ENCODE measurements around the gene VGLL2. TPM values are rescaled to one million over a fixed set of nuclear protein-coding genes. Genes with fewer than 3 reads are reported as not detected.

VGLL2 gene, protein sequence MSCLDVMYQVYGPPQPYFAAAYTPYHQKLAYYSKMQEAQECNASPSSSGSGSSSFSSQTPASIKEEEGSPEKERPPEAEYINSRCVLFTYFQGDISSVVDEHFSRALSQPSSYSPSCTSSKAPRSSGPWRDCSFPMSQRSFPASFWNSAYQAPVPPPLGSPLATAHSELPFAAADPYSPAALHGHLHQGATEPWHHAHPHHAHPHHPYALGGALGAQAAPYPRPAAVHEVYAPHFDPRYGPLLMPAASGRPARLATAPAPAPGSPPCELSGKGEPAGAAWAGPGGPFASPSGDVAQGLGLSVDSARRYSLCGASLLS
- polyA plus RNA-seq: under 1 TPM; 0.04 TPM

DNA sequence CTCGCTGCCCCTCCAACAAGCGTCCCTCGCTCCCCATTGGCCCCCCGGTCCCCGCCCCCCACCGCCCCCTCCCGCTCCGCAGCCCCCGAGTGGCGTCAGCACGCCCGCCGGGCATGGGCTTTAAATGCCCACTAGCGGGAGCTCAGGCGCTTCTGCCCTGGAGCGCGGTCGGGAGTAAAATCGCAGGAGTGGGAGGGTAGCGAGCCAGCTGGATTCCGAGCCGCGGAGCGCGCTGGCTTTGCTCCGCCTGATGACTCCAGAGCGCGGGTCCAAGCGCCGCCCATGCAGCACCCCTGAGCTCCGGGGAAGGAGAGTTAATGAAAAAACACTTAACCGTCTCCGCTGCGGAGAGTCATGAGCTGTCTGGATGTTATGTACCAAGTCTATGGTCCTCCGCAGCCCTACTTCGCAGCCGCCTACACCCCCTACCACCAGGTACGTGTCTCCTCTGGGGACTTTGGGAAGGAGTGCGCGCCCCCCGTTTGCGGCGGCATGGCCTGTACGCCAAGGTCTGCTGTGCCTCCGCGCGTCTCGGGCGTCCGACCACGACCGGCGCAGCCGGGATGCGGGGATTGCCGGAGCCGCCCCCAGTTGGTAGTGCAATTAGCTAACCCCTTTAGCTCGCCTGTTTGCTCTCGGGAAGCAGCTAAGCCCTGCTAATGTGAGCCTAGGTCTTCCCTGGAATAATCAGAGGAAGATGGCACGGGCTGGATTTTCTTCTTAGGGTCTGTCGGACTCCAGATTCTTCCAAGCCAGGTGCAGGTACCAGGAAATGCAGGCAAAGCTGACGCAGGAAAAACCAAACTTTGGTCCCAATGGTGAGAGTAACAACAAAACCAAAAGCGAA lies at the start of gene VGLL2:
VGLL2 (plus strand) TSS at position 149 of the 847 bp plus-strand sequence; CDS start at position 355, 206 bp downstream.
- peaks cover 17 to 54% of the 10 kb centered on the region in 2 donors for H3K27me3 ChIP-seq (ENCODE audit: control insufficient read depth in 1 of 2, insufficient read depth in 2 of 2, low read length in 2 of 2)
- H3K36me3 ChIP-seq (ENCODE audit: control insufficient read depth in 2 of 2, insufficient read depth in 2 of 2, low read length in 1 of 2): no peaks in the 10 kb centered on the region
- WGBS, 2 donors: 2% methylated on average over 62 to 63 of the region's 63 CpGs
- peaks cover 4 to 6% of the 10 kb centered on the region in 2 donors for H3K9me3 ChIP-seq (ENCODE audit: control insufficient read depth in 2 of 2, insufficient read depth in 1 of 2, low read depth in 1 of 2, low read length in 1 of 2)
- peaks cover 9% of the 10 kb centered on the region in 2 donors for H3K4me1 ChIP-seq (ENCODE audit: control insufficient read depth in 2 of 2, insufficient read depth in 2 of 2, low read length in 1 of 2)
- peak within 1 kb of the TSS; percentile 21 to 36 for H3K4me3 ChIP-seq (ENCODE audit: low read depth in 1 of 2, low read length in 2 of 2)
- no peak within 1 kb of the TSS for H3K27ac ChIP-seq (ENCODE audit: low read depth in 2 of 2, low read length in 1 of 2)

DNA sequence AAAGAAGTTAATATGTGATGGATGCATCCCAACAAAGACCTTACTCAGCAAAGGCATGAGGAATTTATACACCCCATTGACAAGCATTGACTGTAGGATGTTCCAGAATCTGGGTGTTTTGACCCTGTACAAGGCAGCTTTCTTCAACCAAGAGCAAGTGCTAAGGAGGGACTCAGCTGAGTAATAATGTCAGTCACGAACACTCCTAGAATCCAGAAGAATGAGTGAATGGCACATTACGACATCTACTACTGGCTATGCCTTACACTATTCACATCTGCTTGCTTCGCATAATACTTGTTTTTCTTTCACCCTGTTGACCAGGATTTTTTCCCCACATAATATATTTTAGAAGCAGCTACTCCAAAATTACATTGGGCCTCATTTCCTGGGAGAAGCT lies 42.5 kb upstream of the VGLL2 start:
- no peak overlapping the region for H3K27ac ChIP-seq (ENCODE audit: low read depth in 2 of 2, low read length in 1 of 2)
- no peaks in the 10 kb centered on the region for H3K9me3 ChIP-seq (ENCODE audit: control insufficient read depth in 2 of 2, insufficient read depth in 1 of 2, low read depth in 1 of 2, low read length in 1 of 2)
- 84 to 88% methylated on average over 3 of the region's 3 CpGs for WGBS, 2 donors
- H3K36me3 ChIP-seq (ENCODE audit: control insufficient read depth in 2 of 2, insufficient read depth in 2 of 2, low read length in 1 of 2): no peaks in the 10 kb centered on the region
- no peak overlapping the region for H3K4me3 ChIP-seq (ENCODE audit: low read depth in 1 of 2, low read length in 2 of 2)
- H3K27me3 ChIP-seq (ENCODE audit: control insufficient read depth in 1 of 2, insufficient read depth in 2 of 2, low read length in 2 of 2): no peaks in the 10 kb centered on the region
- no peaks in the 10 kb centered on the region for H3K4me1 ChIP-seq (ENCODE audit: control insufficient read depth in 2 of 2, insufficient read depth in 2 of 2, low read length in 1 of 2)

DNA sequence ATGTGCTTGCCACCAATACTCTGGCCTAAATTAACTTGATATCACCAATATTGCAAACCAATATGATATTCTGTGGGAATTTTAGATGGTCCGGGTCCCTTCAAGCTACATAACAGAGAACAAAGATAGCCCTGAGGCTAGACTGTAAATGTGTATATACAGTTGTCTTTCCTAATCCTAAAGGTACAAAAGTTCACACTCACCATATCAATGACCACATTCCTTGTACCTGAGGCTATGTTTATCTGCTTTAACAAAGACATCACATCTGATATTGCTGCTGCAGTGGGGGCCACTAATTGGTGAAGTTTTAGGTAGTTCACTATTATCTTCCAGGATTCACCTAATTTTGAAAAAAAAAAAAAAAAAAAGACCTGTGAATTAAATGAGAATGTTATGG lies 38.6 kb upstream of the VGLL2 start:
- no peak overlapping the region for H3K27ac ChIP-seq (ENCODE audit: low read depth in 2 of 2, low read length in 1 of 2)
- no peak overlapping the region for H3K4me3 ChIP-seq (ENCODE audit: low read depth in 1 of 2, low read length in 2 of 2)
- no peaks in the 10 kb centered on the region for H3K9me3 ChIP-seq (ENCODE audit: control insufficient read depth in 2 of 2, insufficient read depth in 1 of 2, low read depth in 1 of 2, low read length in 1 of 2)
- no peaks in the 10 kb centered on the region for H3K36me3 ChIP-seq (ENCODE audit: control insufficient read depth in 2 of 2, insufficient read depth in 2 of 2, low read length in 1 of 2)
- H3K4me1 ChIP-seq (ENCODE audit: control insufficient read depth in 2 of 2, insufficient read depth in 2 of 2, low read length in 1 of 2): no peaks in the 10 kb centered on the region
- WGBS, 2 donors: 89 to 93% methylated on average over 1 of the region's 1 CpG
- no peaks in the 10 kb centered on the region for H3K27me3 ChIP-seq (ENCODE audit: control insufficient read depth in 1 of 2, insufficient read depth in 2 of 2, low read length in 2 of 2)

DNA sequence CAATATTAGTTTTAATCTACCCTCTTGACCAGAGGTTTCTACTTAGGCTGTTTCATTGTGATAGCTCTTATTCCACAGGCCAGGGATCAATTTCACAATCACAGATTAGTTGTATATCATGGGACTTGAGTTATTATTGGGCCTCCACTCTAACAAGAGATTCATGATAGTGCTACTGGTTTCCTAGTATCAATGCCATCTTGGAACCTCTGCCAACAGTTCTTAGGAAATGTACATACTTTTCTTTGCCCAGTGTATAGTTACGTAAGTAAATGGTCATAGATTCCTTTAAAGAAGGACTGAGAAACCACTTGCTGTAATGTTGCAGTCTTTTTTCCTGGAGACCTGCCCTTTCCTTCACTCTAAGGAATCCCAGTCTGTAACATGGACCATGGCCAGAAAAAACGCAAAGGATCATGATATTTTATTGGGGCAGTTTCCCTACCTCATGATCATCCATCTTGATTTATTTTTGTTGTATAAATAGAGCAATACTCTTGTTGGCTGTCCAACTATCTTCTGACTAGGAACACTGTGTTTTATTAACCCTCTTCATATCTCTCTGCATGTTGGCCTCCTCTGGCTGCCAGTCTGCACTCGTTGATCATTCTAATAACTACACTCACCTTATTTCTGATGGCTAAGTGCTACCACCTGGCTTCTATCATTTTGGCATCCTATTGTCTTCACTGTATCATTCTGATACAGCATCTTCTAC lies 38.0 kb upstream of the VGLL2 start:
- no peak overlapping the region for H3K27ac ChIP-seq (ENCODE audit: low read depth in 2 of 2, low read length in 1 of 2)
- H3K36me3 ChIP-seq (ENCODE audit: control insufficient read depth in 2 of 2, insufficient read depth in 2 of 2, low read length in 1 of 2): no peaks in the 10 kb centered on the region
- H3K27me3 ChIP-seq (ENCODE audit: control insufficient read depth in 1 of 2, insufficient read depth in 2 of 2, low read length in 2 of 2): no peaks in the 10 kb centered on the region
- no peaks in the 10 kb centered on the region for H3K4me1 ChIP-seq (ENCODE audit: control insufficient read depth in 2 of 2, insufficient read depth in 2 of 2, low read length in 1 of 2)
- no peak overlapping the region for H3K4me3 ChIP-seq (ENCODE audit: low read depth in 1 of 2, low read length in 2 of 2)
- 74 to 76% methylated on average over 3 of the region's 3 CpGs for WGBS, 2 donors
- H3K9me3 ChIP-seq (ENCODE audit: control insufficient read depth in 2 of 2, insufficient read depth in 1 of 2, low read depth in 1 of 2, low read length in 1 of 2): no peaks in the 10 kb centered on the region

DNA sequence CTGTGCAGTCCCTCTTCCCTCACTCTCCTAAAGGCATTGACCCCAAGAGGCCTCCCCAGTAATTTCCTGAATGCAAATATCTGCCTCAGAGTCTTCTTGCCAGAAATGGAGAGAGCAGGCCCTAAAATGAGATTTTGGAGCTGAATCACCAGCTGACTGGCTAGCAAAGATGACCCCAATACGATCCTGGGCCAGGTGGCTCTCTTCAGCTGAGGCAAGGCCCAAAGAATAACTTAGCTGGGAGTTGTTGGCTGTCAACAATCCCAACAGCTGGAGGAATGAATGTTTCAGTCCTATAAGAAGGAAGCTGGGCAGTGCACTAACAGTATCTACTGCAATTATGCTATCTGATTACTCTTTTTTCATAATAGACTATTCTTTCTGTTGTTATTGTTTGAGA lies 37.2 kb upstream of the VGLL2 start:
- Histone ChIP-seq H3K27ac (ENCODE audit: low read depth in 2 of 2, low read length in 1 of 2) (no peak overlapping the region), H3K27me3 (ENCODE audit: control insufficient read depth in 1 of 2, insufficient read depth in 2 of 2, low read length in 2 of 2) (no peaks in the 10 kb centered on the region), H3K36me3 (ENCODE audit: control insufficient read depth in 2 of 2, insufficient read depth in 2 of 2, low read length in 1 of 2) (no peaks in the 10 kb centered on the region), H3K4me3 (ENCODE audit: low read depth in 1 of 2, low read length in 2 of 2) (no peak overlapping the region), H3K9me3 (ENCODE audit: control insufficient read depth in 2 of 2, insufficient read depth in 1 of 2, low read depth in 1 of 2, low read length in 1 of 2) (no peaks in the 10 kb centered on the region), H3K4me1 (ENCODE audit: control insufficient read depth in 2 of 2, insufficient read depth in 2 of 2, low read length in 1 of 2) (no peaks in the 10 kb centered on the region)
- WGBS, 2 donors: 59 to 84% methylated on average over 1 of the region's 1 CpG

DNA sequence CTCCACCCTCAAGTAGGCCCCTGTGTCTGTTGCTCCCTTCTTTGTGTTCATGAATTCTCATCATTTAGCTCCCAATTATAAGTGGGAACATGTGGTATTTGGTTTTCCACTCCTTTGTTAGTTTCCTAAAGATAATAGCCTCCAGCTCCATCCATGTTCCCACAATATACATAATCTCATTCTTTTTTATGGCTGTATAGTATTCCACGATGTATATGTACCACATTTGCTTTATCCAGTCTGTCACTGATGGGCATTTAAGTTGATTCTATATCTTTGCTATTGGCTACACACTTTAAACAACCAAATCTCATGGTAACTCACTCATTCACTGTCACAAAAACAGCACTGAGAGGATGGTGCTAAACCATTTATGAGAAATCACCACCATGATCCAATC lies 35.5 kb upstream of the VGLL2 start:
- Histone ChIP-seq H3K27ac (ENCODE audit: low read depth in 2 of 2, low read length in 1 of 2) (no peak overlapping the region), H3K9me3 (ENCODE audit: control insufficient read depth in 2 of 2, insufficient read depth in 1 of 2, low read depth in 1 of 2, low read length in 1 of 2) (no peaks in the 10 kb centered on the region), H3K4me3 (ENCODE audit: low read depth in 1 of 2, low read length in 2 of 2) (no peak overlapping the region), H3K36me3 (ENCODE audit: control insufficient read depth in 2 of 2, insufficient read depth in 2 of 2, low read length in 1 of 2) (no peaks in the 10 kb centered on the region), H3K27me3 (ENCODE audit: control insufficient read depth in 1 of 2, insufficient read depth in 2 of 2, low read length in 2 of 2) (no peaks in the 10 kb centered on the region), H3K4me1 (ENCODE audit: control insufficient read depth in 2 of 2, insufficient read depth in 2 of 2, low read length in 1 of 2) (no peaks in the 10 kb centered on the region)
- 69 to 85% methylated on average over 1 of the region's 1 CpG for WGBS, 2 donors

DNA sequence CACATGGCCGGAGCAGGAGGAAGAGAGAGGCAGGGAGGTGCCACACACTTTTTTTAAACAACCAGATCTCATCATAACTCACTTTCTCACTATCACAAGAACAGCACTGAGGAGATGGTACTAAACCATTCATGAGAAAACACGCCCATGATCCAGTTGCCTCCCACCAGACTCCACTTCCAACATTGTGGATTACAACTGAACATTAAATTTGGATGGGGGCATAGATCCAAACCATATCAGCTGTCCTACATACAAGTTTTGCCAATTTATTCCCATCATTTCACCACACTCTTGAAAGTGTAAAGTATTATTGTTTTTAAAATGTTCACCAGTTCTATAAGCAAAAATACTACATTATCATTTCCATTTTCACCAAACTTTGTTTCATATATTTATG lies 33.9 kb upstream of the VGLL2 start:
- Histone ChIP-seq H3K9me3 (ENCODE audit: control insufficient read depth in 2 of 2, insufficient read depth in 1 of 2, low read depth in 1 of 2, low read length in 1 of 2) (no peaks in the 10 kb centered on the region), H3K4me1 (ENCODE audit: control insufficient read depth in 2 of 2, insufficient read depth in 2 of 2, low read length in 1 of 2) (no peaks in the 10 kb centered on the region), H3K27me3 (ENCODE audit: control insufficient read depth in 1 of 2, insufficient read depth in 2 of 2, low read length in 2 of 2) (no peaks in the 10 kb centered on the region), H3K4me3 (ENCODE audit: low read depth in 1 of 2, low read length in 2 of 2) (no peak overlapping the region), H3K36me3 (ENCODE audit: control insufficient read depth in 2 of 2, insufficient read depth in 2 of 2, low read length in 1 of 2) (no peaks in the 10 kb centered on the region), H3K27ac (ENCODE audit: low read depth in 2 of 2, low read length in 1 of 2) (no peak overlapping the region)
- 68 to 80% methylated on average over 2 of the region's 2 CpGs for WGBS, 2 donors

- WGBS, 2 donors: 66 to 70% methylated on average over 4 of the region's 4 CpGs
Observed at GRCh38 chr6:117232196-117232595, 33.2 kb upstream of the VGLL2 start.

DNA sequence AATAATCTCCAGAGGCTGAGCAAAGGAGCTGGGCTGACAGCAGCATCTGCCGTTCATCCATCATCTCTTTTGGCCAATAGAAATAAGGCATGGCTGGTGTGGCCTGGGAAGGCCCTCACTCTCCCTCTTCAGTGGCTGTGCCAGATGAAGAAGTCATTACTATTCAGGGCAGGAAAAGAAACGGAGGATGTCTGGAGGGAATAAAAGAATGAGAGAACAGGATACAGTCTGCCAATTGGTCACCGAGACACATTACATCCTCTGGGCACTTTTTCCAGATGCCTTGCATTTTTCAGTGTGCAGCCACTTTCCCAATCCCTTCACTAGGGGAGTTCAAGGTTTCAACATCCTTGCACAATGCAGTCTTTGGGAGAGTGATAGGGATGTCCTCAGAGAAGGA lies 32.2 kb upstream of the VGLL2 start:
- no peaks in the 10 kb centered on the region for H3K9me3 ChIP-seq (ENCODE audit: control insufficient read depth in 2 of 2, insufficient read depth in 1 of 2, low read depth in 1 of 2, low read length in 1 of 2)
- 55 to 65% methylated on average over 3 of the region's 3 CpGs for WGBS, 2 donors
- no peaks in the 10 kb centered on the region for H3K4me1 ChIP-seq (ENCODE audit: control insufficient read depth in 2 of 2, insufficient read depth in 2 of 2, low read length in 1 of 2)
- H3K4me3 ChIP-seq (ENCODE audit: low read depth in 1 of 2, low read length in 2 of 2): no peak overlapping the region
- no peaks in the 10 kb centered on the region for H3K27me3 ChIP-seq (ENCODE audit: control insufficient read depth in 1 of 2, insufficient read depth in 2 of 2, low read length in 2 of 2)
- H3K36me3 ChIP-seq (ENCODE audit: control insufficient read depth in 2 of 2, insufficient read depth in 2 of 2, low read length in 1 of 2): no peaks in the 10 kb centered on the region
- H3K27ac ChIP-seq (ENCODE audit: low read depth in 2 of 2, low read length in 1 of 2): no peak overlapping the region

More at GRCh38 chr6:117232196-117232595, 33.2 kb upstream of the VGLL2 start:
- no peaks in the 10 kb centered on the region for H3K27me3 ChIP-seq (ENCODE audit: control insufficient read depth in 1 of 2, insufficient read depth in 2 of 2, low read length in 2 of 2)
- H3K4me1 ChIP-seq (ENCODE audit: control insufficient read depth in 2 of 2, insufficient read depth in 2 of 2, low read length in 1 of 2): no peaks in the 10 kb centered on the region
- H3K4me3 ChIP-seq (ENCODE audit: low read depth in 1 of 2, low read length in 2 of 2): no peak overlapping the region
- H3K36me3 ChIP-seq (ENCODE audit: control insufficient read depth in 2 of 2, insufficient read depth in 2 of 2, low read length in 1 of 2): no peaks in the 10 kb centered on the region
- H3K27ac ChIP-seq (ENCODE audit: low read depth in 2 of 2, low read length in 1 of 2): no peak overlapping the region
- H3K9me3 ChIP-seq (ENCODE audit: control insufficient read depth in 2 of 2, insufficient read depth in 1 of 2, low read depth in 1 of 2, low read length in 1 of 2): no peaks in the 10 kb centered on the region
